ENCODE results near the gene COQ8A.

- TF ChIP-seq, protein P1, sequence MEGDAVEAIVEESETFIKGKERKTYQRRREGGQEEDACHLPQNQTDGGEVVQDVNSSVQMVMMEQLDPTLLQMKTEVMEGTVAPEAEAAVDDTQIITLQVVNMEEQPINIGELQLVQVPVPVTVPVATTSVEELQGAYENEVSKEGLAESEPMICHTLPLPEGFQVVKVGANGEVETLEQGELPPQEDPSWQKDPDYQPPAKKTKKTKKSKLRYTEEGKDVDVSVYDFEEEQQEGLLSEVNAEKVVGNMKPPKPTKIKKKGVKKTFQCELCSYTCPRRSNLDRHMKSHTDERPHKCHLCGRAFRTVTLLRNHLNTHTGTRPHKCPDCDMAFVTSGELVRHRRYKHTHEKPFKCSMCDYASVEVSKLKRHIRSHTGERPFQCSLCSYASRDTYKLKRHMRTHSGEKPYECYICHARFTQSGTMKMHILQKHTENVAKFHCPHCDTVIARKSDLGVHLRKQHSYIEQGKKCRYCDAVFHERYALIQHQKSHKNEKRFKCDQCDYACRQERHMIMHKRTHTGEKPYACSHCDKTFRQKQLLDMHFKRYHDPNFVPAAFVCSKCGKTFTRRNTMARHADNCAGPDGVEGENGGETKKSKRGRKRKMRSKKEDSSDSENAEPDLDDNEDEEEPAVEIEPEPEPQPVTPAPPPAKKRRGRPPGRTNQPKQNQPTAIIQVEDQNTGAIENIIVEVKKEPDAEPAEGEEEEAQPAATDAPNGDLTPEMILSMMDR (IDR thresholded peaks at IDR 0.05) = no peak
- no peak for TF ChIP-seq POLR2A (IDR thresholded peaks at IDR 0.05)
Observed at GRCh38 chr1:226951286-226952117, 11.4 kb downstream of the COQ8A start.
